HepG2 (cell line): ENCODE measurements around the gene ARHGAP30. TPM values are rescaled to one million over a fixed set of nuclear protein-coding genes. Genes with fewer than 3 reads are reported as not detected.
A peak's percentile ranks its signal among the peaks of the same experiment; 100 is the strongest.

Experiments
- CBX2 ChIP-seq, 2 experiments: fragments of 200-600 bp in 1 of 2; sonication (generic); formaldehyde crosslinking in 1 of 2; IDR thresholded peaks; 2 replicates each; pipeline versions ENCODE4 v1.7.0 to v1.8.1; 2018 to 2022; ENCODE audit warnings: low read depth in 2 of 2, low read length in 1 of 2, mild to moderate bottlenecking in 1 of 2, missing genetic modification reagents in 1 of 2
- ISL2 ChIP-seq: sonication (generic); formaldehyde crosslinking; IDR thresholded peaks from 2 replicates; pipeline ENCODE4 v1.5.0; 2020; ENCODE audit warnings: missing genetic modification reagents
- KDM2A ChIP-seq: sonication (generic); formaldehyde crosslinking; IDR thresholded peaks from 2 replicates; pipeline ENCODE4 v1.4.0; 2020; ENCODE audit warnings: low read depth, missing genetic modification reagents, borderline replicate concordance
- MED13 ChIP-seq: sonication (generic); formaldehyde crosslinking; IDR thresholded peaks from 2 replicates; pipeline ENCODE4 v1.5.0; 2020; ENCODE audit warnings: missing genetic modification reagents
- PAF1 ChIP-seq: IDR thresholded peaks from 2 replicates; pipeline ENCODE4 v1.6.1; 2016; ENCODE audit warnings: missing genetic modification reagents, missing compliant biosample characterization
- SKI ChIP-seq: fragments of 450-650 bp; IDR thresholded peaks from one replicate; pipeline ENCODE4 v1.6.1; 2018; ENCODE audit warnings: mild to moderate bottlenecking; ENCODE audit not compliant: partially characterized antibody
- SMARCE1 ChIP-seq: fragments of 450-650 bp; IDR thresholded peaks from 2 replicates; pipeline ENCODE4 v1.6.1; 2017; ENCODE audit warnings: borderline replicate concordance
- ZKSCAN8 ChIP-seq: IDR thresholded peaks from 2 replicates; pipeline ENCODE4 v1.6.1; 2016; ENCODE audit warnings: borderline replicate concordance, missing genetic modification reagents, missing compliant biosample characterization
- ZNF17 ChIP-seq: sonication (generic); formaldehyde crosslinking; IDR thresholded peaks from 2 replicates; pipeline ENCODE4 v1.5.0; 2020; ENCODE audit warnings: mild to moderate bottlenecking, missing genetic modification reagents
- ZNF253 ChIP-seq: sonication (generic); formaldehyde crosslinking; IDR thresholded peaks from 2 replicates; pipeline ENCODE4 v1.8.0; 2022; ENCODE audit warnings: mild to moderate bottlenecking, missing genetic modification reagents, borderline replicate concordance
- ZNF577 ChIP-seq: sonication (generic); formaldehyde crosslinking; IDR thresholded peaks from 2 replicates; pipeline ENCODE4 v1.4.0; 2020; ENCODE audit warnings: mild to moderate bottlenecking, low read depth, missing genetic modification reagents, borderline replicate concordance
- ZNF607 ChIP-seq: sonication (generic); formaldehyde crosslinking; IDR thresholded peaks from 2 replicates; pipeline ENCODE4 v1.5.1; 2020; ENCODE audit warnings: missing genetic modification reagents, mild to moderate bottlenecking, borderline replicate concordance
- ZNF776 ChIP-seq: sonication (generic); formaldehyde crosslinking; IDR thresholded peaks from 2 replicates; pipeline ENCODE4 v1.4.0; 2020; ENCODE audit warnings: mild to moderate bottlenecking, missing genetic modification reagents
- ZNF780A ChIP-seq: sonication (generic); formaldehyde crosslinking; IDR thresholded peaks from 2 replicates; pipeline ENCODE4 v1.8.0; 2022; ENCODE audit warnings: mild to moderate bottlenecking, missing genetic modification reagents, moderate library complexity
- polyA plus RNA-seq, 8 experiments: library from polyadenylated mRNA; depleted of rRNA in 3 of 8; stranded (reverse) in 7 of 8; unstranded in 1 of 8; fragments of >200 nt; fragmentation: Illumina TruSeq in 4 of 8; extraction: Trizol in 4 of 8; gene quantifications; 2 replicates each; pipeline versions ENCODE4 v1.2.1 to v1.2.3, GENCODE V29; 2011 to 2016; ENCODE audit warnings: low read depth in 4 of 8, missing spikeins in 1 of 8, mixed read lengths in 1 of 8; ENCODE audit not compliant: insufficient read depth in 1 of 8
- total RNA-seq, 5 experiments: library from RNA; depleted of rRNA; stranded (reverse); fragments of >200 nt; fragmentation: Illumina TruSeq; extraction: Trizol; gene quantifications; 2 replicates each; pipeline ENCODE4 v1.2.3, GENCODE V29; 2016; ENCODE audit warnings: low read depth in 1 of 5
- TF ChIP-seq, protein P1 (sequence below): sonication (generic); formaldehyde crosslinking; IDR thresholded peaks from 2 replicates; pipeline ENCODE4 v1.8.0; 2022; ENCODE audit warnings: missing genetic modification reagents, mild to moderate bottlenecking, moderate library complexity, borderline replicate concordance
- TF ChIP-seq, protein P2 (sequence below): sonication (generic); formaldehyde crosslinking; IDR thresholded peaks from 2 replicates; pipeline ENCODE4 v1.8.0; 2022; ENCODE audit warnings: mild to moderate bottlenecking, missing genetic modification reagents; ENCODE audit not compliant: insufficient replicate concordance
- TF ChIP-seq, protein P3 (sequence below): sonication (generic); formaldehyde crosslinking; IDR thresholded peaks from 2 replicates; pipeline ENCODE4 v1.4.0; 2020; ENCODE audit warnings: missing genetic modification reagents
- TF ChIP-seq, protein P4 (sequence below): sonication (generic); formaldehyde crosslinking; IDR thresholded peaks from 2 replicates; pipeline ENCODE4 v1.8.1; 2022; ENCODE audit warnings: low read depth, mild to moderate bottlenecking, missing genetic modification reagents

Gene ARHGAP30
- total and polyA plus RNA-seq, 2 of the 13 experiments (the other 11 are each of a cell fraction or from before 2014, with no cell fraction given), result 0.13 to 0.20 TPM

DNA sequence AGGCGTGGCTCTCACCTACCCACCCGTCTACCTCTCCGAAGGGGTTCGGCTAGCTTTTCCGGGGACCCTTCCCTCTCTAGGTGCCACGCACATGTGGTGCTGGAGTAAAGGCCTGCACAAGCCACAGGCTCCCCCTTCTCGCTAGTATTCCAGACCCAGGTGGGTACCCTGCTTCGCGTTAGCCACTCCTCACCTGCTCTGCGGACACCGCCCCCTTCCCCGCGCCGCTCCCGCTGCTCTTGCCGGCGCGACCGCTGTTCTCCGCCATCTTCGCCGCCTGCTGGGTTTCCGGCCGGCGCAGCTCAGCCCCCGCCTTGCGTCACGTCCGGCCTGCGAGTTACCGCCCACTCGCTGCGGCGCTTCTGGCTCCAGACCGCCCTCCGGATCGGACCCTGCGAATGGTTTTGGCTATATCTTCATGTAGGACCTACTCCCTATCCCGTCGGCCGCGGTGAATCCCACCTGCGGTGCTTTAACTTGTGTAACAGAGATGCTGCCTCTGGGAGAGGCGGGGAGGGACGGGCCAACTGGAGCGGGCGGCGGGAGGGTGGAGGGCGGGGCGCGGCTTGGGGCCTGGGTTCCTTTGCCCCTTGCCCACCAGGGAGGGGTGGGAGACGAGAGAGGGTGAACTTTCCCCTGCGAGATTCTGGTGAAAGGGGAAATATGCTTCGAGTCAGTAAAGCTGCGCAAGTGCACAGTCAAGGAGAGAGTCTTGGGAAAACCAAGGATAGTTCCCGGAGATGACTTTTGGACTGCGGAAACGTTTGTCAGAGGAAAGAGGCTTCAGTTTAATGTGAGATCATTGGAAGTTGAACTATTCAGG is 48.3 kb upstream of the ARHGAP30 start, which contains the start of the genes NIT1 and PFDN2 (continued):
- TF ChIP-seq ZNF577 (CRISPR knock-in tag) (0 out of 2 replicates have a peak, but pooled peaks have one; percentile 14), KDM2A (CRISPR knock-in tag) (peak; percentile 79; the same call in 1 of the 2 replicates), SKI (no peak), MED13 (CRISPR knock-in tag) (0 out of 2 replicates have a peak, but pooled peaks have one; percentile 49), ZNF780A (CRISPR knock-in tag) (no peak), ZKSCAN8 (CRISPR knock-in tag) (no peak), PAF1 (CRISPR knock-in tag) (no peak), ZNF17 (CRISPR knock-in tag) (no peak), CBX2 (IDR thresholded peaks at IDR 0.05; ENCODE audit: low read depth, low read length) (no peak), CBX2 (CRISPR knock-in tag; IDR thresholded peaks at IDR 0.05; ENCODE audit: low read depth) (no peak), SMARCE1 (no peak), ZNF776 (CRISPR knock-in tag) (0 out of 2 replicates have a peak, but pooled peaks have one; percentile 73), ZNF253 (CRISPR knock-in tag) (no peak), ISL2 (CRISPR knock-in tag) (peak; percentile 69; the same call in 1 of the 2 replicates), ZNF607 (CRISPR knock-in tag) (no peak)
- TF ChIP-seq, protein P1, sequence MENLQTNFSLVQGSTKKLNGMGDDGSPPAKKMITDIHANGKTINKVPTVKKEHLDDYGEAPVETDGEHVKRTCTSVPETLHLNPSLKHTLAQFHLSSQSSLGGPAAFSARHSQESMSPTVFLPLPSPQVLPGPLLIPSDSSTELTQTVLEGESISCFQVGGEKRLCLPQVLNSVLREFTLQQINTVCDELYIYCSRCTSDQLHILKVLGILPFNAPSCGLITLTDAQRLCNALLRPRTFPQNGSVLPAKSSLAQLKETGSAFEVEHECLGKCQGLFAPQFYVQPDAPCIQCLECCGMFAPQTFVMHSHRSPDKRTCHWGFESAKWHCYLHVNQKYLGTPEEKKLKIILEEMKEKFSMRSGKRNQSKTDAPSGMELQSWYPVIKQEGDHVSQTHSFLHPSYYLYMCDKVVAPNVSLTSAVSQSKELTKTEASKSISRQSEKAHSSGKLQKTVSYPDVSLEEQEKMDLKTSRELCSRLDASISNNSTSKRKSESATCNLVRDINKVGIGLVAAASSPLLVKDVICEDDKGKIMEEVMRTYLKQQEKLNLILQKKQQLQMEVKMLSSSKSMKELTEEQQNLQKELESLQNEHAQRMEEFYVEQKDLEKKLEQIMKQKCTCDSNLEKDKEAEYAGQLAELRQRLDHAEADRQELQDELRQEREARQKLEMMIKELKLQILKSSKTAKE, result peak; percentile 23; the same call in 1 of the 2 replicates
- TF ChIP-seq, protein P2, sequence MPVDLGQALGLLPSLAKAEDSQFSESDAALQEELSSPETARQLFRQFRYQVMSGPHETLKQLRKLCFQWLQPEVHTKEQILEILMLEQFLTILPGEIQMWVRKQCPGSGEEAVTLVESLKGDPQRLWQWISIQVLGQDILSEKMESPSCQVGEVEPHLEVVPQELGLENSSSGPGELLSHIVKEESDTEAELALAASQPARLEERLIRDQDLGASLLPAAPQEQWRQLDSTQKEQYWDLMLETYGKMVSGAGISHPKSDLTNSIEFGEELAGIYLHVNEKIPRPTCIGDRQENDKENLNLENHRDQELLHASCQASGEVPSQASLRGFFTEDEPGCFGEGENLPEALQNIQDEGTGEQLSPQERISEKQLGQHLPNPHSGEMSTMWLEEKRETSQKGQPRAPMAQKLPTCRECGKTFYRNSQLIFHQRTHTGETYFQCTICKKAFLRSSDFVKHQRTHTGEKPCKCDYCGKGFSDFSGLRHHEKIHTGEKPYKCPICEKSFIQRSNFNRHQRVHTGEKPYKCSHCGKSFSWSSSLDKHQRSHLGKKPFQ, result no peak
- TF ChIP-seq, protein P3, sequence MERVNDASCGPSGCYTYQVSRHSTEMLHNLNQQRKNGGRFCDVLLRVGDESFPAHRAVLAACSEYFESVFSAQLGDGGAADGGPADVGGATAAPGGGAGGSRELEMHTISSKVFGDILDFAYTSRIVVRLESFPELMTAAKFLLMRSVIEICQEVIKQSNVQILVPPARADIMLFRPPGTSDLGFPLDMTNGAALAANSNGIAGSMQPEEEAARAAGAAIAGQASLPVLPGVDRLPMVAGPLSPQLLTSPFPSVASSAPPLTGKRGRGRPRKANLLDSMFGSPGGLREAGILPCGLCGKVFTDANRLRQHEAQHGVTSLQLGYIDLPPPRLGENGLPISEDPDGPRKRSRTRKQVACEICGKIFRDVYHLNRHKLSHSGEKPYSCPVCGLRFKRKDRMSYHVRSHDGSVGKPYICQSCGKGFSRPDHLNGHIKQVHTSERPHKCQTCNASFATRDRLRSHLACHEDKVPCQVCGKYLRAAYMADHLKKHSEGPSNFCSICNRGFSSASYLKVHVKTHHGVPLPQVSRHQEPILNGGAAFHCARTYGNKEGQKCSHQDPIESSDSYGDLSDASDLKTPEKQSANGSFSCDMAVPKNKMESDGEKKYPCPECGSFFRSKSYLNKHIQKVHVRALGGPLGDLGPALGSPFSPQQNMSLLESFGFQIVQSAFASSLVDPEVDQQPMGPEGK, result peak; percentile 68; the same call in 1 of the 2 replicates
- TF ChIP-seq, protein P4, sequence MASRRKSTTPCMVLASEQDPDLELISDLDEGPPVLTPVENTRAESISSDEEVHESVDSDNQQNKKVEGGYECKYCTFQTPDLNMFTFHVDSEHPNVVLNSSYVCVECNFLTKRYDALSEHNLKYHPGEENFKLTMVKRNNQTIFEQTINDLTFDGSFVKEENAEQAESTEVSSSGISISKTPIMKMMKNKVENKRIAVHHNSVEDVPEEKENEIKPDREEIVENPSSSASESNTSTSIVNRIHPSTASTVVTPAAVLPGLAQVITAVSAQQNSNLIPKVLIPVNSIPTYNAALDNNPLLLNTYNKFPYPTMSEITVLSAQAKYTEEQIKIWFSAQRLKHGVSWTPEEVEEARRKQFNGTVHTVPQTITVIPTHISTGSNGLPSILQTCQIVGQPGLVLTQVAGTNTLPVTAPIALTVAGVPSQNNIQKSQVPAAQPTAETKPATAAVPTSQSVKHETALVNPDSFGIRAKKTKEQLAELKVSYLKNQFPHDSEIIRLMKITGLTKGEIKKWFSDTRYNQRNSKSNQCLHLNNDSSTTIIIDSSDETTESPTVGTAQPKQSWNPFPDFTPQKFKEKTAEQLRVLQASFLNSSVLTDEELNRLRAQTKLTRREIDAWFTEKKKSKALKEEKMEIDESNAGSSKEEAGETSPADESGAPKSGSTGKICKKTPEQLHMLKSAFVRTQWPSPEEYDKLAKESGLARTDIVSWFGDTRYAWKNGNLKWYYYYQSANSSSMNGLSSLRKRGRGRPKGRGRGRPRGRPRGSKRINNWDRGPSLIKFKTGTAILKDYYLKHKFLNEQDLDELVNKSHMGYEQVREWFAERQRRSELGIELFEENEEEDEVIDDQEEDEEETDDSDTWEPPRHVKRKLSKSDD (CRISPR knock-in tag), result peak; percentile 68; the same call in 1 of the 2 replicates
